Rectal smooth muscle tissue (tissue), 1 donor: Measurements from ENCODE around the gene KRTAP3-1.

Experiments
- H3K27ac ChIP-seq: one replicate; pipeline ENCODE4 v1.7.0; 2013; ENCODE audit warnings: low read depth, low read length, inconsistent platforms
- H3K27me3 ChIP-seq: one replicate; pipeline ENCODE4 v1.7.0; 2013; ENCODE audit warnings: low read length; ENCODE audit not compliant: control insufficient read depth, insufficient read depth
- H3K36me3 ChIP-seq: one replicate; pipeline ENCODE4 v1.7.0; 2013; ENCODE audit warnings: low read length; ENCODE audit not compliant: control insufficient read depth, insufficient read depth
- H3K4me1 ChIP-seq: one replicate; pipeline ENCODE4 v1.7.0; 2013; ENCODE audit warnings: low read length; ENCODE audit not compliant: control insufficient read depth, insufficient read depth
- H3K4me3 ChIP-seq: one replicate; pipeline ENCODE4 v1.7.0; 2013; ENCODE audit warnings: low read length
- H3K9ac ChIP-seq: one replicate; pipeline ENCODE4 v1.7.0; 2013; ENCODE audit warnings: low read length

The KRTAP3-1 gene

GRCh38 chr17:40992666-40993065 is 16.3 kb downstream of the KRTAP3-1 start:
- Histone ChIP-seq H3K27ac (no peak overlapping the region), H3K27me3 (no peaks in the 10 kb centered on the region), H3K36me3 (no peaks in the 10 kb centered on the region), H3K9ac (no peak overlapping the region), H3K4me3 (no peak overlapping the region), H3K4me1 (no peaks in the 10 kb centered on the region)

- H3K36me3 ChIP-seq = no peaks in the 10 kb centered on the region
- H3K4me3 ChIP-seq = no peak overlapping the region
- no peaks in the 10 kb centered on the region for H3K4me1 ChIP-seq
- H3K9ac ChIP-seq = no peak overlapping the region
- H3K27me3 ChIP-seq = no peaks in the 10 kb centered on the region
- no peak overlapping the region for H3K27ac ChIP-seq
Measured at GRCh38 chr17:40986920-40987319, 22.0 kb downstream of the KRTAP3-1 start.

- H3K27ac ChIP-seq = no peak within 1 kb of the TSS
- no peak within 1 kb of the TSS for H3K4me3 ChIP-seq
- no peaks in the 10 kb centered on the region for H3K36me3 ChIP-seq
- H3K27me3 ChIP-seq = no peaks in the 10 kb centered on the region
- H3K9ac ChIP-seq = no peak within 1 kb of the TSS
- no peaks in the 10 kb centered on the region for H3K4me1 ChIP-seq
Measured at GRCh38 chr17:40984226-40984625, 24.7 kb downstream of the KRTAP3-1 start, which contains the start of gene KRT40. KRT40 (minus strand) TSS chr17:40984326; CDS start chr17:40984273, 53 bp downstream.

GRCh38 chr17:40981115-40981514 is 27.8 kb downstream of the KRTAP3-1 start:
- no peak overlapping the region for H3K4me3 ChIP-seq
- H3K9ac ChIP-seq = no peak overlapping the region

GRCh38 chr17:40980596-40980995 is 28.3 kb downstream of the KRTAP3-1 start:
- Histone ChIP-seq H3K27ac (no peak overlapping the region), H3K9ac (no peak overlapping the region), H3K4me1 (no peaks in the 10 kb centered on the region), H3K36me3 (no peaks in the 10 kb centered on the region), H3K4me3 (no peak overlapping the region), H3K27me3 (peaks cover 6% of the 10 kb centered on the region)

More at GRCh38 chr17:40981115-40981514, 27.8 kb downstream of the KRTAP3-1 start:
- Histone ChIP-seq H3K27ac (no peak overlapping the region), H3K36me3 (no peaks in the 10 kb centered on the region), H3K4me1 (no peaks in the 10 kb centered on the region), H3K27me3 (peaks cover 5% of the 10 kb centered on the region)

GRCh38 chr17:40980117-40980516 is 28.8 kb downstream of the KRTAP3-1 start:
- no peaks in the 10 kb centered on the region for H3K4me1 ChIP-seq
- no peak overlapping the region for H3K9ac ChIP-seq
- H3K36me3 ChIP-seq = no peaks in the 10 kb centered on the region
- no peak overlapping the region for H3K27ac ChIP-seq
- no peak overlapping the region for H3K4me3 ChIP-seq
- H3K27me3 ChIP-seq = peaks cover 6% of the 10 kb centered on the region

- Histone ChIP-seq H3K9ac (no peak overlapping the region), H3K36me3 (no peaks in the 10 kb centered on the region), H3K4me3 (no peak overlapping the region), H3K27me3 (peaks cover 6% of the 10 kb centered on the region), H3K27ac (no peak overlapping the region), H3K4me1 (no peaks in the 10 kb centered on the region)
Measured at GRCh38 chr17:40978575-40979151, 30.3 kb downstream of the KRTAP3-1 start.

- no peaks in the 10 kb centered on the region for H3K36me3 ChIP-seq
- no peaks in the 10 kb centered on the region for H3K4me1 ChIP-seq
- H3K27me3 ChIP-seq = peaks cover 6% of the 10 kb centered on the region
- H3K27ac ChIP-seq = no peak overlapping the region
- no peak overlapping the region for H3K9ac ChIP-seq
- no peak overlapping the region for H3K4me3 ChIP-seq
Measured at GRCh38 chr17:40975516-40975915, 33.4 kb downstream of the KRTAP3-1 start.

GRCh38 chr17:40974366-40974765 is 34.6 kb downstream of the KRTAP3-1 start:
- Histone ChIP-seq H3K27ac (no peak overlapping the region), H3K4me3 (no peak overlapping the region), H3K36me3 (no peaks in the 10 kb centered on the region), H3K9ac (no peak overlapping the region), H3K27me3 (peaks cover 6% of the 10 kb centered on the region), H3K4me1 (no peaks in the 10 kb centered on the region)

GRCh38 chr17:40967582-40967981 is 41.3 kb downstream of the KRTAP3-1 start:
- H3K27me3 ChIP-seq = no peaks in the 10 kb centered on the region
- H3K4me1 ChIP-seq = no peaks in the 10 kb centered on the region
- H3K36me3 ChIP-seq = no peaks in the 10 kb centered on the region
- H3K9ac ChIP-seq = no peak overlapping the region
- H3K4me3 ChIP-seq = no peak overlapping the region
- no peak overlapping the region for H3K27ac ChIP-seq

- no peaks in the 10 kb centered on the region for H3K36me3 ChIP-seq
- H3K27me3 ChIP-seq = no peaks in the 10 kb centered on the region
- no peak within 1 kb of the TSS for H3K9ac ChIP-seq
- no peaks in the 10 kb centered on the region for H3K4me1 ChIP-seq
- no peak within 1 kb of the TSS for H3K4me3 ChIP-seq
- H3K27ac ChIP-seq = no peak within 1 kb of the TSS
Measured at GRCh38 chr17:40966848-40967247, 42.1 kb downstream of the KRTAP3-1 start, which contains the start of gene KRT39. KRT39 (minus strand) TSS chr17:40966948; CDS start chr17:40966856, 92 bp downstream.

GRCh38 chr17:40963838-40964237 is 45.1 kb downstream of the KRTAP3-1 start:
- no peak overlapping the region for H3K4me3 ChIP-seq

GRCh38 chr17:40962059-40962561 is 46.8 kb downstream of the KRTAP3-1 start:
- no peak overlapping the region for H3K9ac ChIP-seq
- no peaks in the 10 kb centered on the region for H3K27me3 ChIP-seq
- no peak overlapping the region for H3K27ac ChIP-seq
- H3K36me3 ChIP-seq = no peaks in the 10 kb centered on the region
- no peaks in the 10 kb centered on the region for H3K4me1 ChIP-seq
- H3K4me3 ChIP-seq = no peak overlapping the region

More at GRCh38 chr17:40963838-40964237, 45.1 kb downstream of the KRTAP3-1 start:
- H3K27ac ChIP-seq = no peak overlapping the region
- no peak overlapping the region for H3K9ac ChIP-seq
- H3K36me3 ChIP-seq = no peaks in the 10 kb centered on the region
- H3K4me1 ChIP-seq = no peaks in the 10 kb centered on the region
- no peaks in the 10 kb centered on the region for H3K27me3 ChIP-seq
